ENCODE measurements around the gene RD3L. TPM values are rescaled to one million over a fixed set of nuclear protein-coding genes. Genes with fewer than 3 reads are reported as not detected.

The RD3L gene
- total RNA-seq, 1 experiment from 2014 or later = not detected

GRCh38 chr14:103961928-103962578 is 19.7 kb upstream of the RD3L start:
- BruUV-seq (replicated peaks) = no TSS peak
- no peaks in the 10 kb centered on the region for H3K4me1 ChIP-seq (ENCODE audit: control insufficient read depth in 1 of 2, insufficient read depth in 2 of 2, low read length in 2 of 2)
- H3K36me3 ChIP-seq (ENCODE audit: control insufficient read depth in 1 of 2, insufficient read depth in 2 of 2, low read length in 2 of 2) = no peaks in the 10 kb centered on the region
- RAD21 ChIA-PET (ENCODE audit: low non-redundant PET in 1 of 2, low total read pairs in 2 of 2, uncharacterized antibody in 2 of 2, unreplicated experiment in 2 of 2) = no interaction called here
- H3K9me2 ChIP-seq (ENCODE audit: insufficient read depth) = no peaks in the 10 kb centered on the region
- H3K79me2 ChIP-seq (ENCODE audit: insufficient read depth, low read length) = no peaks in the 10 kb centered on the region
- no peaks in the 10 kb centered on the region for H3K27me3 ChIP-seq (ENCODE audit: insufficient read depth, low read length)
- TF ChIP-seq MAX (IDR thresholded peaks at IDR 0.05) = no peak
- TF ChIP-seq ATF3 (IDR thresholded peaks at IDR 0.05) = no peak
- TF ChIP-seq FOSL1 (IDR thresholded peaks at IDR 0.05; ENCODE audit: low read depth) = no peak
- no peak for TF ChIP-seq POLR2A (IDR thresholded peaks at IDR 0.05; ENCODE audit: borderline replicate concordance, extremely low read depth, insufficient read depth, insufficient read length)
- TF ChIP-seq REST (IDR thresholded peaks at IDR 0.05; ENCODE audit: low read depth) = no peak
- intact Hi-C loops (cut with micrococcal nuclease) = no loop called here
- H3K9me3 ChIP-seq (ENCODE audit: control insufficient read depth in 1 of 2, insufficient read depth in 1 of 2, low read depth in 1 of 2, low read length in 2 of 2) = no peaks in the 10 kb centered on the region
- H3K27ac ChIP-seq (ENCODE audit: low read depth, low read length) = no peak overlapping the region
- no peak overlapping the region for H3K4me2 ChIP-seq (ENCODE audit: low read length)
- ATAC-seq (no peak), DNase-seq (ENCODE audit: low read depth, low spot score) (no peak)
- H3K9ac ChIP-seq (ENCODE audit: low read length) = no peak overlapping the region
- no peaks in the 10 kb centered on the region for H4K20me1 ChIP-seq (ENCODE audit: insufficient read depth)
- H3K4me3 ChIP-seq (replicated peaks in 1 of 2; ENCODE audit: low read depth in 1 of 2, low read length in 2 of 2) = no peak overlapping the region
- H2AFZ ChIP-seq (ENCODE audit: low read depth, low read length, poor library complexity, severe bottlenecking) = no peak overlapping the region
- POLR2A ChIA-PET = no interaction called here
- CTCF ChIA-PET = interaction anchor here (1.5 kb wide), 1 partner anchor 153 kb away, joined by 3 read pairs; no protein-coding TSS in a partner anchor
